Measurements from ENCODE around the gene SV2B.

SV2B gene

GRCh38 chr15:91183596-91183995 lies 83.5 kb downstream of the SV2B start:
- no peak overlapping the region for H3K4me3 ChIP-seq (ENCODE audit: low read depth, low read length)
- DNase-seq (ENCODE audit: low read depth), result no peak
- no peak for TF ChIP-seq CTCF (IDR thresholded peaks at IDR 0.05; ENCODE audit: insufficient read depth, low read depth, low read length, missing control alignments)

GRCh38 chr15:91184441-91184840 lies 84.4 kb downstream of the SV2B start:
- no peak for TF ChIP-seq CTCF (IDR thresholded peaks at IDR 0.05; ENCODE audit: insufficient read depth, low read depth, low read length, missing control alignments)
- no peak for DNase-seq (ENCODE audit: low read depth)
- no peak overlapping the region for H3K4me3 ChIP-seq (ENCODE audit: low read depth, low read length)

- DNase-seq (ENCODE audit: low read depth), result peak; percentile 46
- no peak for TF ChIP-seq CTCF (IDR thresholded peaks at IDR 0.05; ENCODE audit: insufficient read depth, low read depth, low read length, missing control alignments)
- H3K4me3 ChIP-seq (ENCODE audit: low read depth, low read length), result no peak overlapping the region
Observed at GRCh38 chr15:91186904-91187656, 87.0 kb downstream of the SV2B start.

- no peak overlapping the region for H3K4me3 ChIP-seq (ENCODE audit: low read depth, low read length)
- peak; percentile 21 for DNase-seq (ENCODE audit: low read depth)
- no peak for TF ChIP-seq CTCF (IDR thresholded peaks at IDR 0.05; ENCODE audit: insufficient read depth, low read depth, low read length, missing control alignments)
Observed at GRCh38 chr15:91192285-91192684, 92.2 kb downstream of the SV2B start.

- TF ChIP-seq CTCF (IDR thresholded peaks at IDR 0.05; ENCODE audit: insufficient read depth, low read depth, low read length, missing control alignments), result no peak
- DNase-seq (ENCODE audit: low read depth), result no peak
Observed at GRCh38 chr15:91192690-91193377, 92.8 kb downstream of the SV2B start.

GRCh38 chr15:91193378-91193720 lies 93.3 kb downstream of the SV2B start:
- no peak overlapping the region for H3K4me3 ChIP-seq (ENCODE audit: low read depth, low read length)
- no peak for DNase-seq (ENCODE audit: low read depth)
- TF ChIP-seq CTCF (IDR thresholded peaks at IDR 0.05; ENCODE audit: insufficient read depth, low read depth, low read length, missing control alignments), result no peak

More at GRCh38 chr15:91192690-91193377, 92.8 kb downstream of the SV2B start:
- no peak overlapping the region for H3K4me3 ChIP-seq (ENCODE audit: low read depth, low read length)
